K562 (cell line): ENCODE data around the gene IL10RB. TPM values are rescaled to one million over a fixed set of nuclear protein-coding genes. Genes with fewer than 3 reads are reported as not detected.

Source experiments
- BRCA1 ChIP-seq, 2 experiments: fragments of 450-650 bp in 1 of 2; sonication (generic) in 1 of 2; formaldehyde crosslinking in 1 of 2; IDR thresholded peaks; 2 replicates each; pipeline versions ENCODE4 v1.5.0 to v1.6.1; 2017 to 2020; ENCODE audit warnings: mild to moderate bottlenecking in 1 of 2, missing genetic modification reagents in 1 of 2
- CC2D1A ChIP-seq: fragments of 450-650 bp; IDR thresholded peaks from 2 replicates; pipeline ENCODE4 v1.6.1; 2017; ENCODE audit warnings: mild to moderate bottlenecking
- EGR1 ChIP-seq: fragments of 450-650 bp; conservative IDR thresholded peaks from 2 replicates; pipeline ENCODE4 v1.6.1; 2017; ENCODE audit warnings: mild to moderate bottlenecking
- HDAC8 ChIP-seq: fragments of 450-650 bp; IDR thresholded peaks from 2 replicates; pipeline ENCODE4 v1.6.1; 2016; ENCODE audit warnings: mild to moderate bottlenecking, missing genetic modification characterization, moderate library complexity, missing compliant biosample characterization
- HSF4 ChIP-seq: fragments of 250-450 bp; sonication (Bioruptor Pico); IDR thresholded peaks from 2 replicates; pipeline ENCODE4 v2.1.2; 2022; ENCODE audit warnings: mild to moderate bottlenecking, moderate library complexity, borderline replicate concordance
- KAT2B ChIP-seq: IDR thresholded peaks from one replicate; pipeline ENCODE4 v1.6.1; 2012; ENCODE audit warnings: low read depth, mild to moderate bottlenecking, control low read depth, inconsistent platforms, low read length, moderate library complexity
- MAZ ChIP-seq, 2 experiments: fragments of 450-650 bp in 1 of 2; sonication (generic) in 1 of 2; formaldehyde crosslinking; IDR thresholded peaks in 1 of 2; conservative IDR thresholded peaks in 1 of 2; 2 replicates each; pipeline versions ENCODE4 v1.4.0 to v1.5.0; 2020; ENCODE audit warnings: mild to moderate bottlenecking in 1 of 2, missing genetic modification reagents in 1 of 2
- MLLT1 ChIP-seq, 2 experiments: fragments of 450-650 bp; IDR thresholded peaks; 2 replicates each; pipeline ENCODE4 v1.6.1; 2016
- NCOA1 ChIP-seq: fragments of 450-650 bp; IDR thresholded peaks from 2 replicates; pipeline ENCODE4 v1.6.1; 2016; ENCODE audit warnings: low read depth
- PYGO2 ChIP-seq: fragments of 450-650 bp; IDR thresholded peaks from 2 replicates; pipeline ENCODE4 v1.6.1; 2016; ENCODE audit warnings: mild to moderate bottlenecking, missing genetic modification characterization, moderate library complexity, missing compliant biosample characterization
- RBM17 ChIP-seq: fragments of 200-400 bp; formaldehyde crosslinking; IDR thresholded peaks from 2 replicates; pipeline ENCODE4 v1.6.1; 2017; ENCODE audit warnings: low read depth, mild to moderate bottlenecking, low read length, borderline replicate concordance
- SMC3 ChIP-seq: conservative IDR thresholded peaks from 2 replicates; pipeline ENCODE4 v1.6.1; 2011; ENCODE audit warnings: low read depth, low read length, improper control_type of control experiment; ENCODE audit not compliant: insufficient read depth
- TCF15 ChIP-seq: fragments of 250-450 bp; sonication (Bioruptor Pico); IDR thresholded peaks from 2 replicates; pipeline ENCODE4 v1.8.0; 2022; ENCODE audit warnings: moderate library complexity, mild to moderate bottlenecking, inconsistent platforms
- ZBTB17 ChIP-seq: fragments of 450-650 bp; formaldehyde crosslinking; IDR thresholded peaks from 2 replicates; pipeline ENCODE4 v1.4.0; 2020; ENCODE audit warnings: mild to moderate bottlenecking
- ZMIZ1 ChIP-seq, 2 experiments: fragments of 150-350 bp in 1 of 2; IDR thresholded peaks; 2 replicates each; pipeline ENCODE4 v1.6.1; 2012 to 2016; ENCODE audit warnings: low read depth in 2 of 2, low read length in 2 of 2, mild to moderate bottlenecking in 1 of 2, moderate library complexity in 1 of 2
- polyA plus RNA-seq, 8 experiments: library from polyadenylated mRNA; depleted of rRNA in 4 of 8; stranded (reverse) in 5 of 8; unstranded in 3 of 8; fragments of >200 nt; fragmentation: Nextera tagmentation in 2 of 8; fragmentation: Illumina TruSeq in 1 of 8; extraction: Ambion mirVana in 2 of 8; extraction: Trizol in 1 of 8; gene quantifications; 2 replicates each; pipeline versions ENCODE4 v1.2.1 to v1.2.3, GENCODE V29; 2011 to 2014; ENCODE audit warnings: inconsistent platforms in 1 of 8, missing spikeins in 1 of 8
- total RNA-seq, 7 experiments: library from RNA; depleted of rRNA in 6 of 7; stranded (reverse); fragments of >200 nt in 6 of 7; fragmentation: Illumina TruSeq in 2 of 7; extraction: Trizol in 2 of 7; gene quantifications; 2 replicates each; pipeline versions ENCODE4 v1.2.1 to v1.2.3, GENCODE V29; 2011 to 2021; ENCODE audit warnings: low replicate concordance in 1 of 7
- TF ChIP-seq, protein P1 (sequence below), 2 experiments: fragments of 250-450 bp in 1 of 2; fragments of 450-650 bp in 1 of 2; sonication (Bioruptor Pico) in 1 of 2; IDR thresholded peaks; 2 replicates each; pipeline versions ENCODE4 v1.6.1 to v1.8.0; 2016 to 2021; ENCODE audit warnings: mild to moderate bottlenecking in 2 of 2, moderate library complexity in 2 of 2, missing compliant biosample characterization in 1 of 2, missing genetic modification characterization in 1 of 2
- TF ChIP-seq, protein P2 (sequence below): sonication (generic); formaldehyde crosslinking; IDR thresholded peaks from 2 replicates; pipeline ENCODE4 v1.8.0; 2022; ENCODE audit warnings: mild to moderate bottlenecking, missing genetic modification reagents, borderline replicate concordance

IL10RB gene
- total and polyA plus RNA-seq, 9 of the 15 experiments (the other 6 are each of a cell fraction or from before 2014, with no cell fraction given): 10.9 to 33.8 (median 23.0) TPM

GRCh38 chr21:33300701-33301631, 34.8 kb downstream of the IL10RB start (continued):
- TF ChIP-seq MLLT1 (IDR thresholded peaks at IDR 0.05) (no peak), BRCA1 (IDR thresholded peaks at IDR 0.05) (no peak), BRCA1 (CRISPR knock-in tag; IDR thresholded peaks at IDR 0.05) (no peak), TCF15 (CRISPR knock-in tag) (peak; percentile 69; the same call in 1 of the 2 replicates), ZMIZ1 (IDR thresholded peaks at IDR 0.05; ENCODE audit: low read depth in 2 of 2, low read length in 2 of 2) (no peak; a peak in 1 of 4 replicates), CC2D1A (no peak), MAZ (CRISPR knock-in tag; conservative IDR thresholded peaks at IDR 0.05 in 1 of 2, IDR thresholded peaks at IDR 0.05 in 1 of 2) (peak; percentile 18 to 83; a peak in 2 of 4 replicates), SMC3 (no peak), KAT2B (no peak), ZBTB17 (CRISPR knock-in tag) (peak; percentile 93), PYGO2 (tag) (peak; percentile 93), HSF4 (CRISPR knock-in tag) (peak; percentile 68; the same call in 1 of the 2 replicates), NCOA1 (no peak), RBM17 (no peak), EGR1 (no peak), HDAC8 (tag) (peak; percentile 98)
- TF ChIP-seq, protein P1, sequence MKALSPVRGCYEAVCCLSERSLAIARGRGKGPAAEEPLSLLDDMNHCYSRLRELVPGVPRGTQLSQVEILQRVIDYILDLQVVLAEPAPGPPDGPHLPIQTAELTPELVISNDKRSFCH (CRISPR knock-in tag; IDR thresholded peaks at IDR 0.05): peak; percentile 68; the same call in 1 of the 2 replicates
- TF ChIP-seq, protein P1 (tag; IDR thresholded peaks at IDR 0.05): peak; percentile 99
- TF ChIP-seq, protein P2, sequence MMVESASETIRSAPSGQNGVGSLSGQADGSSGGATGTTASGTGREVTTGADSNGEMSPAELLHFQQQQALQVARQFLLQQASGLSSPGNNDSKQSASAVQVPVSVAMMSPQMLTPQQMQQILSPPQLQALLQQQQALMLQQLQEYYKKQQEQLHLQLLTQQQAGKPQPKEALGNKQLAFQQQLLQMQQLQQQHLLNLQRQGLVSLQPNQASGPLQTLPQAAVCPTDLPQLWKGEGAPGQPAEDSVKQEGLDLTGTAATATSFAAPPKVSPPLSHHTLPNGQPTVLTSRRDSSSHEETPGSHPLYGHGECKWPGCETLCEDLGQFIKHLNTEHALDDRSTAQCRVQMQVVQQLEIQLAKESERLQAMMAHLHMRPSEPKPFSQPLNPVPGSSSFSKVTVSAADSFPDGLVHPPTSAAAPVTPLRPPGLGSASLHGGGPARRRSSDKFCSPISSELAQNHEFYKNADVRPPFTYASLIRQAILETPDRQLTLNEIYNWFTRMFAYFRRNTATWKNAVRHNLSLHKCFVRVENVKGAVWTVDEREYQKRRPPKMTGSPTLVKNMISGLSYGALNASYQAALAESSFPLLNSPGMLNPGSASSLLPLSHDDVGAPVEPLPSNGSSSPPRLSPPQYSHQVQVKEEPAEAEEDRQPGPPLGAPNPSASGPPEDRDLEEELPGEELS: no peak
